SK-N-SH treated with all-trans-retinoic acid at 6 μM for 48 hours (cell line): ENCODE results near the gene PRX.

ENCODE experiments used
- ARNTL ChIP-seq: fragments of 450-650 bp; formaldehyde crosslinking; IDR thresholded peaks from 2 replicates; pipeline ENCODE4 v1.5.0; 2020; ENCODE audit warnings: low read depth, mild to moderate bottlenecking, moderate library complexity, borderline replicate concordance
- CSDC2 ChIP-seq: fragments of 250-450 bp; sonication (Bioruptor Pico); IDR thresholded peaks from 2 replicates; pipeline ENCODE4 v1.5.0; 2020; ENCODE audit warnings: mild to moderate bottlenecking, moderate library complexity
- GLIS3 ChIP-seq: fragments of 250-450 bp; sonication (Bioruptor Pico); IDR thresholded peaks from 2 replicates; pipeline ENCODE4 v1.5.0; 2020; ENCODE audit warnings: mild to moderate bottlenecking, moderate library complexity
- PPARA ChIP-seq: fragments of 250-450 bp; sonication (Bioruptor Pico); IDR thresholded peaks from 2 replicates; pipeline ENCODE4 v1.5.0; 2020; ENCODE audit warnings: mild to moderate bottlenecking, borderline replicate concordance
- RARB ChIP-seq: fragments of 250-450 bp; sonication (Bioruptor Pico); IDR thresholded peaks from 2 replicates; pipeline ENCODE4 v1.8.0; 2021; ENCODE audit warnings: mild to moderate bottlenecking, moderate library complexity
- TCF4 ChIP-seq: fragments of 250-450 bp; sonication (Bioruptor Pico); IDR thresholded peaks from 2 replicates; pipeline ENCODE4 v1.8.0; 2021; ENCODE audit warnings: mild to moderate bottlenecking, moderate library complexity, borderline replicate concordance
- ZFP3 ChIP-seq: fragments of 250-450 bp; sonication (Bioruptor Pico); IDR thresholded peaks from 2 replicates; pipeline ENCODE4 v1.5.0; 2020; ENCODE audit warnings: mild to moderate bottlenecking, moderate library complexity
- ZNF565 ChIP-seq: fragments of 450-650 bp; formaldehyde crosslinking; conservative IDR thresholded peaks from 2 replicates; pipeline ENCODE4 v1.5.0; 2020; ENCODE audit warnings: low read depth, mild to moderate bottlenecking, moderate library complexity

DNA sequence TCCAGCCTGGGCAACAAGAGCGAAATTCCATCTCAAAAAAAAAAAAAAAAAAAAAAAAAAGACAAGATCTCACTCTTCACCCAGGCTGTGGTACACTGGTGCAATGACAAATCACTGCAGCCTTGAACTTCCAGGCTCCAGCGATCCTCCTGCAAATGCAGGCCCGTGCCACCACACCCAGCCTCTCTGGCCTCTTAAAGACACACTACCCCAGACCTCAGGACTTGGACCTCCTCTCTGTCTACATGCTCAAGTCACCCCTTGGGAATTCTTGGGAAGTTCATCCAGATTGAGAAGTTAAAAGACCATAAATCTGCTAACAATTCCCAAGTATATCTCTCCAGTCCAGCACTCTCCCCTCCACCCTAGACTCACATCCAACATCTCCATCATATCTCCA, 12.6 kb downstream of the PRX start:
- TF ChIP-seq ARNTL (no peak), TCF4 (CRISPR knock-in tag) (no peak), ZNF565 (CRISPR knock-in tag) (no peak), CSDC2 (no peak), ZFP3 (CRISPR knock-in tag) (no peak), GLIS3 (CRISPR knock-in tag) (no peak), RARB (CRISPR knock-in tag) (no peak), PPARA (CRISPR knock-in tag) (no peak)
